HCT116 (cell line): ENCODE results near the gene CRADD. TPM values are rescaled to one million over a fixed set of nuclear protein-coding genes. Genes with fewer than 3 reads are reported as not detected.

Source experiments
- ATAC-seq: fragments of 200-7000 bp; cut with Tn5 transposase; 2 replicates; pipeline ENCODE4 v1.9.1; 2020; ENCODE audit warnings: mild to moderate bottlenecking, moderate library complexity
- BruUV-seq: library from RNA; stranded (reverse); fragments of 400-500 nt; replicated peaks from 2 replicates; lab custom pipeline; 2021; lab: Mats Ljungman, UMichigan
- CTCF ChIA-PET: fragments of 300-600 bp; sonication (Branson Sonifier 250); formaldehyde crosslinking; loops from one replicate; lab custom pipeline; 2021; ENCODE audit warnings: antibody characterized with exemption; lab: Charles Lee
- POLR2A ChIA-PET: fragments of 300-600, 350-600 bp; sonication (Branson Sonifier 250); formaldehyde crosslinking; loops from one replicate; lab custom pipeline; 2021; ENCODE audit warnings: antibody characterized with exemption; lab: Charles Lee
- RAD21 ChIA-PET, 2 experiments: fragments of 300-600 bp; sonication (Branson Sonifier 250); formaldehyde crosslinking; loops; one replicate each; lab custom pipeline; 2023; ENCODE audit warnings: low total read pairs in 2 of 2; ENCODE audit not compliant: uncharacterized antibody in 2 of 2, unreplicated experiment in 2 of 2, low non-redundant PET in 1 of 2; lab: Charles Lee
- DNase-seq: peaks from one replicate; pipeline ENCODE4 v3.0.0-alpha.2; 2010; ENCODE audit warnings: low read depth, low spot score
- H2AFZ ChIP-seq: fragments of 200-600 bp; shearing (Covaris generic), sonication (generic); 2 replicates; pipeline ENCODE4 v1.6.1; 2017; ENCODE audit warnings: low read depth, mixed run types, mixed read lengths, antibody characterized with exemption, low read length; ENCODE audit not compliant: poor library complexity, severe bottlenecking
- H3K27ac ChIP-seq: 2 replicates; pipeline ENCODE4 v1.5.1; 2012; ENCODE audit warnings: low read depth, low read length
- H3K27me3 ChIP-seq: fragments of 200-600 bp; sonication (generic); 2 replicates; pipeline ENCODE4 v1.6.1; 2016; ENCODE audit warnings: mixed run types, low read length, mixed read lengths; ENCODE audit not compliant: insufficient read depth
- H3K36me3 ChIP-seq, 2 experiments: fragments of 200-500 bp in 1 of 2; fragments of 200-600 bp in 1 of 2; sonication (Bioruptor generic) in 1 of 2; sonication (generic) in 1 of 2; 2 replicates each; pipeline versions ENCODE4 v1.5.1 to v1.6.1; 2014 to 2016; ENCODE audit warnings: low read length in 2 of 2, inconsistent platforms in 1 of 2, mixed read lengths in 1 of 2, mixed run types in 1 of 2; ENCODE audit not compliant: insufficient read depth in 2 of 2, control insufficient read depth in 1 of 2
- H3K4me1 ChIP-seq, 2 experiments: fragments of 200-600 bp in 1 of 2; sonication (generic) in 1 of 2; 2 replicates each; pipeline versions ENCODE4 v1.5.1 to v1.6.1; 2012 to 2017; ENCODE audit warnings: low read length in 2 of 2, inconsistent platforms in 1 of 2, mild to moderate bottlenecking in 1 of 2, mixed read lengths in 1 of 2, mixed run types in 1 of 2, moderate library complexity in 1 of 2; ENCODE audit not compliant: insufficient read depth in 2 of 2, control insufficient read depth in 1 of 2
- H3K4me2 ChIP-seq: fragments of 200-600 bp; sonication (generic); 2 replicates; pipeline ENCODE4 v1.6.1; 2017; ENCODE audit warnings: mixed run types, low read length, mixed read lengths
- H3K4me3 ChIP-seq, 2 experiments: fragments of 200-600 bp in 1 of 2; sonication (generic) in 1 of 2; replicated peaks in 1 of 2; 2 replicates each; pipeline ENCODE4 v1.5.1; 2011 to 2016; ENCODE audit warnings: low read length in 2 of 2, control low read depth in 1 of 2, low read depth in 1 of 2, mild to moderate bottlenecking in 1 of 2, mixed read lengths in 1 of 2, mixed run types in 1 of 2
- H3K79me2 ChIP-seq: fragments of 200-600 bp; sonication (generic); 2 replicates; pipeline ENCODE4 v1.6.1; 2017; ENCODE audit warnings: mild to moderate bottlenecking, mixed run types, low read length, moderate library complexity, mixed read lengths; ENCODE audit not compliant: insufficient read depth
- H3K9ac ChIP-seq: fragments of 200-600 bp; sonication (generic); 2 replicates; pipeline ENCODE4 v1.6.1; 2016; ENCODE audit warnings: low read length, mixed read lengths
- H3K9me2 ChIP-seq: fragments of 200-600 bp; sonication (generic), shearing (Covaris generic); 2 replicates; pipeline ENCODE4 v1.6.1; 2017; ENCODE audit warnings: mixed run types, mild to moderate bottlenecking, moderate library complexity; ENCODE audit not compliant: insufficient read depth
- H3K9me3 ChIP-seq, 2 experiments: fragments of 200-500 bp in 1 of 2; fragments of 200-600 bp in 1 of 2; sonication (Bioruptor generic) in 1 of 2; sonication (generic) in 1 of 2; 2 replicates each; pipeline ENCODE4 v1.6.1; 2014 to 2017; ENCODE audit warnings: low read length in 2 of 2, mixed read lengths in 2 of 2, inconsistent platforms in 1 of 2, low read depth in 1 of 2, mild to moderate bottlenecking in 1 of 2, mixed run types in 1 of 2, moderate library complexity in 1 of 2; ENCODE audit not compliant: control insufficient read depth in 1 of 2, insufficient read depth in 1 of 2
- H4K20me1 ChIP-seq: fragments of 200-600 bp; sonication (generic), shearing (Covaris generic); 2 replicates; pipeline ENCODE4 v1.6.1; 2017; ENCODE audit warnings: mixed run types, mild to moderate bottlenecking, moderate library complexity; ENCODE audit not compliant: insufficient read depth
- CEBPB ChIP-seq: IDR thresholded peaks from 2 replicates; pipeline ENCODE4 v1.6.1; 2012; ENCODE audit warnings: low read depth
- ELF1 ChIP-seq: IDR thresholded peaks from 2 replicates; pipeline ENCODE4 v1.6.1; 2012; ENCODE audit warnings: low read depth, borderline replicate concordance
- EZH2 ChIP-seq: fragments of 200-600 bp; sonication (generic); IDR thresholded peaks from 2 replicates; pipeline ENCODE4 v1.6.1; 2017; ENCODE audit warnings: antibody characterized with exemption, mixed run types
- EZH2phosphoT487 ChIP-seq: fragments of 200-600 bp; IDR thresholded peaks from 2 replicates; pipeline ENCODE4 v1.6.1; 2018; ENCODE audit warnings: antibody characterized with exemption, borderline replicate concordance
- FOSL1 ChIP-seq: IDR thresholded peaks from 2 replicates; pipeline ENCODE4 v1.6.1; 2012; ENCODE audit warnings: low read depth
- JUND ChIP-seq: IDR thresholded peaks from 2 replicates; pipeline ENCODE4 v1.6.1; 2012
- POLR2A ChIP-seq: IDR thresholded peaks from 2 replicates; pipeline ENCODE4 v1.7.0; 2011; ENCODE audit warnings: borderline replicate concordance; ENCODE audit not compliant: insufficient read depth, insufficient read length; ENCODE audit errors: extremely low read depth
- POLR2AphosphoS5 ChIP-seq: IDR thresholded peaks from 2 replicates; pipeline ENCODE4 v1.6.1; 2011; ENCODE audit warnings: mild to moderate bottlenecking, low read depth, low read length, moderate library complexity
- RAD21 ChIP-seq: IDR thresholded peaks from 2 replicates; pipeline ENCODE4 v1.6.1; 2012; ENCODE audit warnings: low read depth, mild to moderate bottlenecking
- SRF ChIP-seq: IDR thresholded peaks from 2 replicates; pipeline ENCODE4 v1.6.1; 2012; ENCODE audit warnings: low read depth
- TCF7L2 ChIP-seq: IDR thresholded peaks from 2 replicates; pipeline ENCODE4 v1.7.0; 2011; ENCODE audit warnings: borderline replicate concordance, inconsistent platforms; ENCODE audit not compliant: insufficient read depth, insufficient read length; ENCODE audit errors: extremely low read depth
- YY1 ChIP-seq: IDR thresholded peaks from 2 replicates; pipeline ENCODE4 v1.6.1; 2011; ENCODE audit warnings: low read length, low read depth, moderate library complexity, mild to moderate bottlenecking; ENCODE audit not compliant: insufficient replicate concordance; ENCODE audit errors: extremely low read depth
- ZNF274 ChIP-seq: fragments of 200-500 bp; sonication (Bioruptor generic); IDR thresholded peaks from 2 replicates; pipeline ENCODE4 v1.6.1; 2014; ENCODE audit warnings: mild to moderate bottlenecking, low read depth, low read length, inconsistent platforms
- intact Hi-C: fragments of 100-400 bp; cut with micrococcal nuclease; formaldehyde crosslinking; loops from 2 replicates; pipeline ENCODE4 v1.10.0; 2022
- total RNA-seq: library from RNA; stranded (reverse); gene quantifications from one replicate; pipeline ENCODE4 v1.2.1, GENCODE V29; 2021; ENCODE audit not compliant: unreplicated experiment
- TF ChIP-seq, protein P1 (sequence below), 3 experiments: fragments of 200-600 bp in 1 of 3; sonication (generic) in 1 of 3; IDR thresholded peaks in 2 of 3; conservative IDR thresholded peaks in 1 of 3; 2 replicates each; pipeline ENCODE4 v1.5.1; 2012 to 2017; ENCODE audit warnings: low read depth in 2 of 3, low read length in 2 of 3, antibody characterized with exemption in 1 of 3, borderline replicate concordance in 1 of 3, control low read depth in 1 of 3, mild to moderate bottlenecking in 1 of 3, mixed read lengths in 1 of 3, mixed run types in 1 of 3, moderate library complexity in 1 of 3; ENCODE audit not compliant: insufficient read depth in 1 of 3
- TF ChIP-seq, protein P2 (sequence below): IDR thresholded peaks from 2 replicates; pipeline ENCODE4 v1.6.1; 2012
- TF ChIP-seq, protein P3 (sequence below): IDR thresholded peaks from 2 replicates; pipeline ENCODE4 v1.6.1; 2012

CRADD gene
- total RNA-seq, 1 experiment from 2014 or later, result 12.2 TPM

DNA sequence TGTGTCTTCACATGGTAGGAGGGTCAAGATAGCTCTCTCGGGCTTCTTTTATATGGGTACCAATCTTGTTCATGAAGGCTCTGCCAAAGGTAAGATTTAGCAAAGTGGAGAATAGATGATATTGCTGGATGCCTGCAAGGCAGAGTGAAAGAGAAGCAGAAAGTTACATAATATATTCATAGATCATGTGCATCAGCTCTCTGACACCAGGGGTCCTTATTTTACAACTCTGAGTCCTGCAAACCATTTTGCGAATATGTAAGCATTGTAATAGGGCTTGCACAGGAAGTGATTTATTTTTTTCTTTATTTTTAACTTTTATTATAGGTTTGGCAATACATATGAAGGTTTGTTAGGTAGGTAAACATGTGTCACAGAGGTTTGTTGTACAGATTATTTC, 31.8 kb downstream of the CRADD start:
- POLR2A ChIA-PET, result no interaction called here
- no peaks in the 10 kb centered on the region for H4K20me1 ChIP-seq
- RAD21 ChIA-PET, result no interaction called here
- H3K4me3 ChIP-seq, result no peak overlapping the region
- no peak for TF ChIP-seq ZNF274
- TF ChIP-seq EZH2, result no peak
- TF ChIP-seq RAD21, result no peak
- TF ChIP-seq JUND, result no peak
- TF ChIP-seq, protein P1, sequence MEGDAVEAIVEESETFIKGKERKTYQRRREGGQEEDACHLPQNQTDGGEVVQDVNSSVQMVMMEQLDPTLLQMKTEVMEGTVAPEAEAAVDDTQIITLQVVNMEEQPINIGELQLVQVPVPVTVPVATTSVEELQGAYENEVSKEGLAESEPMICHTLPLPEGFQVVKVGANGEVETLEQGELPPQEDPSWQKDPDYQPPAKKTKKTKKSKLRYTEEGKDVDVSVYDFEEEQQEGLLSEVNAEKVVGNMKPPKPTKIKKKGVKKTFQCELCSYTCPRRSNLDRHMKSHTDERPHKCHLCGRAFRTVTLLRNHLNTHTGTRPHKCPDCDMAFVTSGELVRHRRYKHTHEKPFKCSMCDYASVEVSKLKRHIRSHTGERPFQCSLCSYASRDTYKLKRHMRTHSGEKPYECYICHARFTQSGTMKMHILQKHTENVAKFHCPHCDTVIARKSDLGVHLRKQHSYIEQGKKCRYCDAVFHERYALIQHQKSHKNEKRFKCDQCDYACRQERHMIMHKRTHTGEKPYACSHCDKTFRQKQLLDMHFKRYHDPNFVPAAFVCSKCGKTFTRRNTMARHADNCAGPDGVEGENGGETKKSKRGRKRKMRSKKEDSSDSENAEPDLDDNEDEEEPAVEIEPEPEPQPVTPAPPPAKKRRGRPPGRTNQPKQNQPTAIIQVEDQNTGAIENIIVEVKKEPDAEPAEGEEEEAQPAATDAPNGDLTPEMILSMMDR (IDR thresholded peaks at IDR 0.05 in 2 of 3, conservative IDR thresholded peaks at IDR 0.05 in 1 of 3; ENCODE audit: borderline replicate concordance in 1 of 3, insufficient read depth in 1 of 3, low read depth in 2 of 3, low read length in 2 of 3), result no peak
- no peak for TF ChIP-seq ELF1
- CTCF ChIA-PET, result no interaction called here
- H3K9me3 ChIP-seq, result no peaks in the 10 kb centered on the region
- no peaks in the 10 kb centered on the region for H3K79me2 ChIP-seq
- H2AFZ ChIP-seq, result no peak overlapping the region
- no peak overlapping the region for H3K27ac ChIP-seq
- DNase-seq, result no peak
- no peaks in the 10 kb centered on the region for H3K27me3 ChIP-seq
- no peak overlapping the region for H3K4me2 ChIP-seq
- intact Hi-C loops, result no loop called here
- no peak for ATAC-seq
- BruUV-seq, result no TSS peak
- no peak overlapping the region for H3K9ac ChIP-seq
- no peaks in the 10 kb centered on the region for H3K36me3 ChIP-seq
- H3K9me2 ChIP-seq, result no peaks in the 10 kb centered on the region
- peaks cover 9 to 31% of the 10 kb centered on the region in 2 experiments for H3K4me1 ChIP-seq

DNA sequence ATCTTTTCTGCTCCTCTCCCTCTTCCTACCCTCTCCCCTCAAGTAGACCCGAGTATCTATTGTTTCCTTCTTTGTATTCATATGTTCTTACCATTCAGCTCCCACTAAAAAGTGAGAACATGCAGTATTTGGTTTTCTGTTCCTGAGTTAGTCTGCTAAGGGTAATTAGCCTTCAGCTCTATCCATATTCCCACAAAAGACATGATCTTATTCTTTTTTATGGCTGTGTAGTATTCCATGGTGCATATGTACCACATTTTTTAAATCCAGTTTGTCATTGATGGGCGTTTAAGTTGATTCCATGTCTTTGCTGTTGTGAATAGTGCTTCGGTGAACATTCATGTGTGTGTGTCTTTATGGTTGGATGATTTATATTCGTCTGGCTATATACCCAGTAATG, 32.2 kb downstream of the CRADD start:
- H3K4me2 ChIP-seq, result no peak overlapping the region
- intact Hi-C loops, result no loop called here
- POLR2A ChIA-PET, result no interaction called here

More for the DNA sequence above, 32.2 kb downstream of the CRADD start:
- ChIA-PET RAD21 (no interaction called here), CTCF (no interaction called here)
- no peaks in the 10 kb centered on the region for H3K27me3 ChIP-seq
- H2AFZ ChIP-seq, result no peak overlapping the region
- no peak overlapping the region for H3K9ac ChIP-seq
- DNase-seq (no peak), ATAC-seq (no peak)
- no peaks in the 10 kb centered on the region for H3K9me2 ChIP-seq
- BruUV-seq, result no TSS peak
- no peaks in the 10 kb centered on the region for H3K36me3 ChIP-seq
- no peaks in the 10 kb centered on the region for H4K20me1 ChIP-seq
- no peaks in the 10 kb centered on the region for H3K79me2 ChIP-seq
- TF ChIP-seq ELF1 (no peak), TCF7L2 (no peak), POLR2AphosphoS5 (no peak), RAD21 (no peak), POLR2A (no peak), CEBPB (no peak), FOSL1 (no peak), EZH2phosphoT487 (no peak), EZH2 (no peak), SRF (no peak), YY1 (no peak)
- TF ChIP-seq, protein P1 (IDR thresholded peaks at IDR 0.05 in 2 of 3, conservative IDR thresholded peaks at IDR 0.05 in 1 of 3; ENCODE audit: borderline replicate concordance in 1 of 3, insufficient read depth in 1 of 3, low read depth in 2 of 3, low read length in 2 of 3), result no peak
- TF ChIP-seq, protein P2, sequence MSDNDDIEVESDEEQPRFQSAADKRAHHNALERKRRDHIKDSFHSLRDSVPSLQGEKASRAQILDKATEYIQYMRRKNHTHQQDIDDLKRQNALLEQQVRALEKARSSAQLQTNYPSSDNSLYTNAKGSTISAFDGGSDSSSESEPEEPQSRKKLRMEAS, result no peak
- TF ChIP-seq, protein P3, sequence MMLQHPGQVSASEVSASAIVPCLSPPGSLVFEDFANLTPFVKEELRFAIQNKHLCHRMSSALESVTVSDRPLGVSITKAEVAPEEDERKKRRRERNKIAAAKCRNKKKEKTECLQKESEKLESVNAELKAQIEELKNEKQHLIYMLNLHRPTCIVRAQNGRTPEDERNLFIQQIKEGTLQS, result no peak
- no peak overlapping the region for H3K27ac ChIP-seq
- peaks cover 9 to 31% of the 10 kb centered on the region in 2 experiments for H3K4me1 ChIP-seq
- no peak overlapping the region for H3K4me3 ChIP-seq
- no peaks in the 10 kb centered on the region for H3K9me3 ChIP-seq
